ENCODE data around the gene TEX44. TPM values are rescaled to one million over a fixed set of nuclear protein-coding genes. Genes with fewer than 3 reads are reported as not detected.
A peak's percentile ranks its signal among the peaks of the same experiment; 100 is the strongest.

Gene TEX44
- total and polyA plus RNA-seq, 2 of the 13 experiments (the other 11 are each of a cell fraction or from before 2014, with no cell fraction given) = not detected

GRCh38 chr2:231611273-231612108 lies 18.8 kb downstream of the TEX44 start (continued):
- no peak for TF ChIP-seq ZNF326 (CRISPR knock-in tag; IDR thresholded peaks at IDR 0.05; ENCODE audit: borderline replicate concordance)
- TF ChIP-seq FOSL2 (CRISPR knock-in tag; IDR thresholded peaks at IDR 0.05) = peak; percentile 74
- TF ChIP-seq, protein P1, sequence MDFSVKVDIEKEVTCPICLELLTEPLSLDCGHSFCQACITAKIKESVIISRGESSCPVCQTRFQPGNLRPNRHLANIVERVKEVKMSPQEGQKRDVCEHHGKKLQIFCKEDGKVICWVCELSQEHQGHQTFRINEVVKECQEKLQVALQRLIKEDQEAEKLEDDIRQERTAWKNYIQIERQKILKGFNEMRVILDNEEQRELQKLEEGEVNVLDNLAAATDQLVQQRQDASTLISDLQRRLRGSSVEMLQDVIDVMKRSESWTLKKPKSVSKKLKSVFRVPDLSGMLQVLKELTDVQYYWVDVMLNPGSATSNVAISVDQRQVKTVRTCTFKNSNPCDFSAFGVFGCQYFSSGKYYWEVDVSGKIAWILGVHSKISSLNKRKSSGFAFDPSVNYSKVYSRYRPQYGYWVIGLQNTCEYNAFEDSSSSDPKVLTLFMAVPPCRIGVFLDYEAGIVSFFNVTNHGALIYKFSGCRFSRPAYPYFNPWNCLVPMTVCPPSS (IDR thresholded peaks at IDR 0.05) = no peak
- TF ChIP-seq, protein P2, sequence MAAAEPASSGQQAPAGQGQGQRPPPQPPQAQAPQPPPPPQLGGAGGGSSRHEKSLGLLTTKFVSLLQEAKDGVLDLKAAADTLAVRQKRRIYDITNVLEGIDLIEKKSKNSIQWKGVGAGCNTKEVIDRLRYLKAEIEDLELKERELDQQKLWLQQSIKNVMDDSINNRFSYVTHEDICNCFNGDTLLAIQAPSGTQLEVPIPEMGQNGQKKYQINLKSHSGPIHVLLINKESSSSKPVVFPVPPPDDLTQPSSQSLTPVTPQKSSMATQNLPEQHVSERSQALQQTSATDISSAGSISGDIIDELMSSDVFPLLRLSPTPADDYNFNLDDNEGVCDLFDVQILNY (CRISPR knock-in tag; conservative IDR thresholded peaks at IDR 0.05) = no peak
- no peak for TF ChIP-seq ZBTB46 (CRISPR knock-in tag; IDR thresholded peaks at IDR 0.05; ENCODE audit: borderline replicate concordance)
- no peak for TF ChIP-seq ZFP1 (CRISPR knock-in tag; IDR thresholded peaks at IDR 0.05)
- TF ChIP-seq XBP1 (CRISPR knock-in tag; IDR thresholded peaks at IDR 0.05) = no peak
- TF ChIP-seq ZNF607 (CRISPR knock-in tag; IDR thresholded peaks at IDR 0.05; ENCODE audit: borderline replicate concordance) = no peak
- TF ChIP-seq STAG1 (CRISPR knock-in tag; IDR thresholded peaks at IDR 0.05) = peak; percentile 67
- peak; percentile 74; the same call in 1 of the 2 replicates for TF ChIP-seq BRD4 (CRISPR knock-in tag; IDR thresholded peaks at IDR 0.05)
- TF ChIP-seq ZNF263 (CRISPR knock-in tag; IDR thresholded peaks at IDR 0.05) = 0 out of 2 replicates have a peak, but pooled peaks have one; percentile 2
- TF ChIP-seq, protein P3, sequence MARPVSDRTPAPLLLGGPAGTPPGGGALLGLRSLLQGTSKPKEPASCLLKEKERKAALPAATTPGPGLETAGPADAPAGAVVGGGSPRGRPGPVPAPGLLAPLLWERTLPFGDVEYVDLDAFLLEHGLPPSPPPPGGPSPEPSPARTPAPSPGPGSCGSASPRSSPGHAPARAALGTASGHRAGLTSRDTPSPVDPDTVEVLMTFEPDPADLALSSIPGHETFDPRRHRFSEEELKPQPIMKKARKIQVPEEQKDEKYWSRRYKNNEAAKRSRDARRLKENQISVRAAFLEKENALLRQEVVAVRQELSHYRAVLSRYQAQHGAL (CRISPR knock-in tag; IDR thresholded peaks at IDR 0.05; ENCODE audit: not compliant biosample characterization) = no peak
- TF ChIP-seq NCOA1 (CRISPR knock-in tag; IDR thresholded peaks at IDR 0.05) = no peak
- peak; percentile 2; the same call in 1 of the 2 replicates for TF ChIP-seq SAP130 (CRISPR knock-in tag; IDR thresholded peaks at IDR 0.05; ENCODE audit: low read depth)
- TF ChIP-seq MEIS1 (CRISPR knock-in tag; IDR thresholded peaks at IDR 0.05; ENCODE audit: borderline replicate concordance) = no peak
- no peak for TF ChIP-seq SATB2 (CRISPR knock-in tag; IDR thresholded peaks at IDR 0.05)
- TF ChIP-seq RBAK (CRISPR knock-in tag; IDR thresholded peaks at IDR 0.05) = no peak
- TF ChIP-seq SP4 (CRISPR knock-in tag; IDR thresholded peaks at IDR 0.05) = 0 out of 2 replicates have a peak, but pooled peaks have one; percentile 26
- no peak for TF ChIP-seq ZNF160 (CRISPR knock-in tag; IDR thresholded peaks at IDR 0.05)
- TF ChIP-seq ARNTL (CRISPR knock-in tag; IDR thresholded peaks at IDR 0.05) = 0 out of 2 replicates have a peak, but pooled peaks have one; percentile 19
- TF ChIP-seq ZNF781 (CRISPR knock-in tag; IDR thresholded peaks at IDR 0.05; ENCODE audit: borderline replicate concordance, not compliant biosample characterization) = no peak
